ENCODE measurements around the gene GNAI3. TPM values are rescaled to one million over a fixed set of nuclear protein-coding genes. Genes with fewer than 3 reads are reported as not detected.

GNAI3 gene
- total and polyA plus RNA-seq, 2 of the 13 experiments (the other 11 are each of a cell fraction or from before 2014, with no cell fraction given), result 4.3 to 9.0 TPM

DNA sequence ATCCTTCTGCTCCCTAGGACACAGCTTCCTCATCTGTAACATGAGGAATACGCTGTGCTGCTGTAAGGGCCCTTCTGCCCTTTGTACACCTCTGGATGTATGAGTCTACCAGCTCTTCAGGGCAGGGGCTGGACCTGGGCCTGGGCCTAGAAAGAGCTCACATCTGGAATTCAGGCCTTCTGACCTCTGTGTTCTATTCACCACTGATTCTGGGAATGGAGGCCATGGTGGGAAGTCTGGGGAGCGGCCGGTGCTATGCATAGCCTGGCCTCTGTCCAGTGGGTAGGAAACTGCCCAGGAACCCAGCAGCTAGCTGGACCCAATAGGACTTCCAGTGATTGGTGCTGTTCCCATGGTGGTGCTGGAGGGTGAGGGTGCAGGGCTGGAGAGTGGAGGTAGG lies 19.7 kb upstream of the GNAI3 start (continued):
- TF ChIP-seq ZNF780A (CRISPR knock-in tag; IDR thresholded peaks at IDR 0.05) (no peak), NR2F1 (CRISPR knock-in tag; IDR thresholded peaks at IDR 0.05) (no peak), ZNF691 (CRISPR knock-in tag; IDR thresholded peaks at IDR 0.05; ENCODE audit: borderline replicate concordance, low read depth) (no peak), ZNF260 (CRISPR knock-in tag; IDR thresholded peaks at IDR 0.05; ENCODE audit: borderline replicate concordance, low read depth) (no peak)

DNA sequence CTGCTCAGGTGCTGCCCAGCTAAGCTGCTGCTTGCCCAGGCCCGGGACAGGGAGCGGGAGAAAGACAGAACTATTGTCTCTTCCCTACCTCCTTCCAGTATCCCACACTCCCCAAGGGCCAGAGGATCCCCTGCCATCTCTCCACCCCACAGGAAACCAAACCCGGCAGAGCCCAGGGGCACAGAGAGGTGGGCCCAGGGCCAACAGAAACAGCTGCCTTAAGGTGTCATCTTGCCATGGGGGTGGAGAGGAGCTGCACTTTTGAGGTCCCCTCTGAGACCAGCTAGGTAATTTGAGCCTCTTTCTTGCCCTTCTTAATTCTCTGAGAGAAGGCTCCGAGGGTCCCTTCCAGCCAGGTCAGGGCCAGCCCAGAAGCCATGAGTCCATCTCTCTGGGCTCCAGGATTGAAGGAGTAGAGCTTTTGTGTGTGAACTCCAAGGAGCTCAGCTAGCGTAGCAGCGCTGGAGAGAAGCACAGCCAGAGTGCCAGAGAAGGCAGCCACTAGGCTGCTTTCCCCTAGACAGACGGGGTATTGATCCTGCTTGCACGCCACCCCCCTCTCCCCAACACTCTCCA lies 18.4 kb upstream of the GNAI3 start:
- WGBS (ENCODE audit: low lambda C conversion rate), result 11% methylated on average over 4 of the region's 8 CpGs
- BruUV-seq (replicated peaks), result no TSS peak
- peak; percentile 19 for ATAC-seq
- peaks cover 7 to 59% of the 10 kb centered on the region in 2 experiments; a peak in 4 of 5 replicates for H3K27me3 ChIP-seq (ENCODE audit: control insufficient read depth in 1 of 2, insufficient read depth in 2 of 2, low read length in 2 of 2)
- H3K4me1 ChIP-seq (ENCODE audit: insufficient read depth, low read length), result peaks cover 18% of the 10 kb centered on the region; the same call in 1 of the 2 replicates
- H3K79me2 ChIP-seq (ENCODE audit: insufficient read depth, low read length), result no peaks in the 10 kb centered on the region
- intact Hi-C loops (cut with micrococcal nuclease; ENCODE audit: unreplicated experiment), result no loop called here
- no peak for DNase-seq (ENCODE audit: low spot score)
- in situ Hi-C loops (cut with HindIII; ENCODE audit: extremely low pct_ligation_motif_present, low pct_unique_long_range_greater_than_20kb), result loop anchor here (5.0 to 10.0 kb wide), 2 partner anchors 38 to 265 kb away; partner anchors contain the start of gene CYB561D1
- no peak overlapping the region for H3K27ac ChIP-seq (ENCODE audit: extremely low read length, insufficient read depth, low read length)
- no peak for FAIRE-seq
- no peak overlapping the region for H2AFZ ChIP-seq (ENCODE audit: low read length)
- no peaks in the 10 kb centered on the region for H3K36me3 ChIP-seq (replicated peaks in 1 of 2; ENCODE audit: control insufficient read depth in 1 of 2, insufficient read depth in 2 of 2, low read length in 2 of 2)
- ChIA-PET POLR2A (interaction anchor here (0.6 to 4.4 kb wide), 6 partner anchors 15 to 126 kb away, joined by 3 to 18 read pairs (median 4); partner anchors contain the start of genes CYB561D1, GNAI3 and GSTM4), CTCF (ENCODE audit: low intra/inter-chr PET ratio, low total read pairs) (interaction anchor here (1.0 to 3.9 kb wide), 2 partner anchors 31 to 39 kb away, joined by 3 to 45 read pairs; no protein-coding TSS in a partner anchor)
- no peaks in the 10 kb centered on the region for H4K20me1 ChIP-seq (ENCODE audit: insufficient read depth, low read length)
- peak overlapping the region in 1 of 3 experiments; percentile 8; a peak in 1 of 6 replicates for H3K4me3 ChIP-seq (replicated peaks in 1 of 3; ENCODE audit: insufficient read depth in 1 of 3, low read depth in 2 of 3, low read length in 3 of 3)
- H3K4me2 ChIP-seq (ENCODE audit: low read depth, low read length), result peak overlapping the region; percentile 50
- no peak overlapping the region for H3K9ac ChIP-seq (ENCODE audit: insufficient read depth, low read depth, low read length)
- H3K9me3 ChIP-seq (ENCODE audit: low read length), result no peaks in the 10 kb centered on the region
- TF ChIP-seq PRDM4 (CRISPR knock-in tag; IDR thresholded peaks at IDR 0.05; ENCODE audit: borderline replicate concordance) (no peak), ZFP62 (CRISPR knock-in tag; IDR thresholded peaks at IDR 0.05) (no peak), HOXA7 (CRISPR knock-in tag; IDR thresholded peaks at IDR 0.05) (no peak), ETV6 (CRISPR knock-in tag; conservative IDR thresholded peaks at IDR 0.05) (no peak), LCORL (IDR thresholded peaks at IDR 0.05) (no peak), LCORL (CRISPR knock-in tag; IDR thresholded peaks at IDR 0.05) (no peak), ATF6 (CRISPR knock-in tag; conservative IDR thresholded peaks at IDR 0.05) (no peak), ZNF275 (CRISPR knock-in tag; IDR thresholded peaks at IDR 0.05; ENCODE audit: borderline replicate concordance) (no peak), AKAP8 (CRISPR knock-in tag; IDR thresholded peaks at IDR 0.05) (no peak), SIX4 (CRISPR knock-in tag; IDR thresholded peaks at IDR 0.05) (no peak), MTF1 (CRISPR knock-in tag; IDR thresholded peaks at IDR 0.05) (no peak), AGO1 (IDR thresholded peaks at IDR 0.05; ENCODE audit: low read depth, low read length, poor library complexity, severe bottlenecking) (no peak)
